GM19468 (cell line): ENCODE data around the gene CIRBP.

Experiments used
- ATAC-seq: cut with Tn5 transposase; IDR thresholded peaks from one replicate; pipeline ENCODE4 v1.9.1; 2021; ENCODE audit warnings: mild to moderate bottlenecking, moderate library complexity, moderate number of reproducible peaks; ENCODE audit not compliant: unreplicated experiment; ENCODE audit errors: extremely low read depth

CIRBP gene

DNA sequence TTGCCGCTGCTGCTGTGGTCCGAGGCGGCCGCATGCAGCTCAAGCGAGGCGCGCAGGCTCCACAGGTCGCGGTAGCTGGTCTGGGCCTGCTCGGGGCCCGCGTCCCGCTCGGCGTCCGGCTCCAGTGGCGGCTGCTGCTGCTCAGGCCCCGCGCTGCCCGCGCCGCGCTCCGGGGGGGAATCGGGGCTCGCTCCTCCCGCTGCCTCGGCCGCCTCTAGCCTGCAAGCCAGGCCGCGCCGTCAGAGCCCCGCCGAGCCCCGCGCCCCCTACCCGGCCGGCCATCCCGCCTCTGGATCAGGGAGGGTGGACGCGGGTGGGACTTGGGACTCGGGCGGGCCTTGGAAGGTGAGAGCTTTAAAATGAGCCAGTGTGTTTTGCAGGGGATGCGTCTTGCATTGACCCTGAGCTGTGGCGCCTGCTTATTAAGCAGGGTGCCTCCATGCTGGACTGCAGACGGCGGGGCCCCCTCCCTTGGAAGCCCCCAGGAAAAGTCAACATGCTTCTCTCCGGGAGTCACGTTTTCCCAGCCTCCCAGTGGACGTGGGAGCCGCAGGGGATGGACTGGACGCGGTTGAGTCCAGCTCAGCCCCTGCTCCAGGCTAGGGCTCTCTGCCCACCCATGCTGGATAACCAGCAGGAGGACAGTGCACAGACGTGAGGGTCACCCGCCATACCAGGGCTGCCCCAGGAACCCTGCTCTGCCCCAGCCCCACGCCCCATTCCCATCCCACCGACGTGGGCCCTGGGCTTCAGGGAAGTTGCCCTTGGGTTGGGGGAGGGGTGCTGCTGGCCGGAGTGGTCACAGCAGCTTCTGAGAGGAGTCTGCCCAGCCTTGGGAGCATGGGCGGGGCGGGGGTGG lies 39.0 kb upstream of the CIRBP start:
- no peak for ATAC-seq

DNA sequence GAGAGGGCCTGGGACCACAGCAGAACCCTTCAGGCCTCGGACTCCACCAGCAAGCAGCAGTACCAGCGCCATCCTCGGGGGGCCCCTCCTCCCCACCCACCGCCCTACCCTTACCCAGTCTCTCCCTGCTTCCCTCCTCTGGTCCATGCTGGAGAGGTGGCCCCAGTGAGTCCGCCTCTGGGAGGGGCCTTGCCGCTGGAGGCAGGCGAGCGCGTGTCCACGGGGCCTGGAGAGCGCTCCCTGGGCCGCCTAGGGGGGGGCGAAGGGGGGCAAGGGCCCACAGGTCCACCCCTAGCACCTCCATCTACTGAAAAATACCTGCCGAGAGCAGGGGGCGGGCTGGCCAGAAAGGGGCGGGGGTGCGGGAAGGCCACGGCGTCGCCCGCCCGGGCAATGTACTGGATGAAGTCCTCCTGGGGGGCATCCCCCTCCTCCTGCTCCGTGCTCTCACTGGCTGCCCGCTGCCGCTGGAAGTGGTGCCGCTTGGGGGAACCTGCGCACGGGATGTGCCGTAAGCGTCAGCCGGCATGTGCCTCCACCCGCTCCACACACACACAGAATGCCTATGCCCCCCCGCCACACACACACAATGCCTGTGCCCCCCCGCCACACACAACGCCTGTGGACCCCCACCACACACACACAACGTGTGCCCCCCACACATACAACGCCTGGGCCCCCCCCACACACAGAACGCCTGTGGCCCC lies 38.2 kb upstream of the CIRBP start:
- no peak for ATAC-seq

DNA sequence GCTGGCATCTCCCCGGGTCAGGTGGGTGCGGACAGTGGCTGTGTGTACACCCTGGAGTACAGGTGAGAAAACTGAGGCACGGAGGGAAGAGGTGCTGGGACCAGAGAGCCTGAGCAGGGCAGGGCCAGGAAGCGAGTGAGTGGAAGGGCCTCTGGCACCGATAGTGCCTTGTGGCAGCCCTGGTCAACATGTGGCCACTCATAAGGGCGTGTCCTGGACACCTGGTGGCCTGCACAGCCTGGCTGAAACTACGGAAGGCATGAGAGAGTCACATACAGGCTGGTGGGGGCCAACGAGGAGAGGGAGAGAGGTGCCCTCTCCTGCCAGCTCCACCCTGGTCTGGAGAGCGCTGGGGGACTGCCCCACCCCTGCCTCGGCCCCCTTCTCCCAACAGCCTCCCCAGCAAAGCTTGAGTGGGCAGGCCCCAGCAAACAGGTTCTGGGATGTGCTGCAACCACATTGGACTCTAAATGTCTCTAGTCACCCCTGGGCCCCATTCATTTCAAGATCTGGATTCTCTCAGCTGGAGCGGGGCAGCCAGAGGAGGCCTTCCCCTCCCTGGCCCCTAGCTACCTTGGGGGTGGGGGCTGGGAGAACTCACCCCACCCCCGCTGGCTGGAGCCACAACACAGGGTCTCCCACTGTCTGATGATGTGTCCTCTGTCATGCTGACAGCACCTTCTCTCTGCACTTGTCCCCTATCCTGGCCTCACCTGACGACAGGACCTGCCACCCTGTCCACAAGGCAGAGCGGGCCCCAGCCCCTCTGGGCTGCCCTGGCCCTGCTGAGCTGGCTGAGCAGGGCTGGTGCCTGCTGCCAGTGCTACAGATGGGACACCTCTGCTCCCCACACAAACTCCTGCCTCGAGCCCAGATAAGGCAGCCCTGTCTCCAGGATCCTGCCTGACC lies 37.1 kb upstream of the CIRBP start:
- no peak for ATAC-seq

DNA sequence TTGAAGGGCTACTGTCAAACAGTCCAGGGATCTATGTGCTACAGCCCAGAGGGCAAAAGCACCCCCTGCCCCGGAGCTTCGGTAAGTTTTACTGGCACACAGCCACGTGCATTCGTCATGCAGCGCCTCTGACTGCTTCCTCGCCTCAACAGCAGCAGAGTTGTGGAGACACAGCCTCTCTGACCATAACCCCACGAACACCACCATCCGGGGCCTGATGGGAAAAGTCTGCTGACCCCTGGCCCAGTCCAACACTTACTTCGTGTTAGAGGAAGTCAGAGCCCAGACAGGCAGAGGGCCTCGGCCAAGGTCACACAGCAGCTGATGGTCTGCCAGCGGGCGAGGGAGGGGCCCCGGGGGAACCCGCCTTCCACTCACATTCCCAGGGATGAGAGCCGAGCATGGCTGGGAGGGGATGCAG lies 36.5 kb upstream of the CIRBP start:
- ATAC-seq, result no peak

DNA sequence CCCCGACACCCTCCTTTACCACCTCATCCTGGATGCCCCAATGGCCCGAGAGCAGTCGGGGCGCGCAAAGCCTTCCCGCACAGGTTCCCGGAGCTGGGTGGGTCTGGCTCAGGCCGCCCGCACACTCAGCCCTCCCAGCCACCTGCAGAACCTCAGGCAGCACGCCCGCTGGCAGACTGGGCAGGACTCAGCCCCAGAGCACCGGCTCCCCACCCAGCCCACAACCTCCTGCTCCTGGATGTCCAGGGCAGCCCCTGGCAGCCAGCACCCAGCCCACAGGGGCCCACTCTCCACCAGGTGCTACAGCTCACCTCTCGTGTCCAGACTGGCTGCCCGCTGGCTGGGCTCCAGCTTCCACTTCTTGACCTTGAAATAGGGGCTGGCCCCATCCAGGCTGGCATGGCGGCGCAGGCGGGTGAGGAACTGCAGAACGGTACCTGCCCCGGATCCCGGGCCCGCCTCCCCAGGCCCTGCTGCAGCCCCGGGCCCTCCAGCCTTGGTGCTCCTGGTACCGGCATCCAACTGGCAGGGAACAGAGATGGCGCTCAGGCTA lies 35.9 kb upstream of the CIRBP start:
- no peak for ATAC-seq

DNA sequence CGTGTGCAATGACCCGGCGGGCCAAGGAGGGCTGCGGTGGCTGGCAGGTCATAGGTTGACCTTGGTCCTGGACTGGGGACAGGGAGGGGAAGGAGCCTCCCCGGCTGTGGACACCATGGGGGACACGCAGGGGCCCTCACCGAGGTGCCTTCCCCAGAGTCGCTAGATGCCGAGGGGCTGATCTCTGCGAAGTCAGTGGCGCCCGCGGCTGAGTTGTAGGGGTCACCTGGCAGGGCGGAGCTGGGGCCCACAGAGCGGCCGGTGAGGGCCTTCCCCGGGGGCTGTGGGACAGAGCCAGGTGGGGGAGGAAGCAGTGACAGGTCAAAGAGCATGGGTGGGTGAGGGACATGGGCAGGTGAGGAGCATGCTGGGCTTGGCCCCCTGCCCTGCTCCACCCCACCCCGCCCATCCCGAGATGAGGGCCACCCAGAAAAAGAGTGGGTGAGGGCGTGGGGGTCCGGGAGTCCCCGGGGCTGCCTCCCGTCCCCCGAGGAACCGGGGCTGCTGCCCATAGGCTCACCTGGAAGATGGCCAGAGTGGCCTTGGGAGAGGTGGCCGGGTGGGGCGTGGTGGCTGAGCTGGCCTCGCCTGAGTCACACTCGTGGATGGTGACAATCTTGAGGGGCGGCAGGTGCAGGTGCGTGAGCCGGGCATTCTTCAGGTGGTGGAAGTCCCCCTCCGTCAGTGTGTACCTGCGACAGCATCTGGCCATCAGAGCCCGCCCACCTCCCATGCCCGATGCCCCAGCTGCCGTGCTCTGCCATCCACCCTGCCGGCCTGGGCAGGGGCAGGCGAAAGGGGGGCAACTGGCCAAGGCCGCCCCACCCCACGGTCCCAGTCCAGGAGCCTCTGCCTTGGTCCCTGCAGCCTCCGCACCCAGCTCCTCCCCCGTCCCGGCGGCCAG lies 34.8 kb upstream of the CIRBP start:
- ATAC-seq, result no peak

DNA sequence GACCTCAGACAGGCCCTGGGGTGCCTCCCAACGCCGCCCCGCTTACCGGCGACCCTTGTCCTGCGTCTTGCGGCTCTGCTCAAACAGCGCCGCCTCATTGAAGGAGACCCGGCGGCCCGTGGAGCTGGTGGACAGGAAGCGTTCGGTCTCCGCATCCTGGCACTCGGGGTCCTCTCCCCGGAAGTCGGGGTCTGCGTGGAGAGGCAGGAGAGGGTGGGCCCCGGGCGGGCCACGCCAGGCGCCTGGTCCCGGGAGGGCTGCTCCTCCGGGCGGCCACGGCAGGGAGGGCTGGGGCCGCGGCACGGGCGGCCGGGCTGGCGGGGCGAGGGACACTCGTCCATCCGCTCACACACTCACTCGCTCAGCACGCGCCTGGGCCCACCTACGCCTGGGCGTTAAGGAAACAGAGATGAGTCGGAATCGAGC lies 34.2 kb upstream of the CIRBP start:
- no peak for ATAC-seq

DNA sequence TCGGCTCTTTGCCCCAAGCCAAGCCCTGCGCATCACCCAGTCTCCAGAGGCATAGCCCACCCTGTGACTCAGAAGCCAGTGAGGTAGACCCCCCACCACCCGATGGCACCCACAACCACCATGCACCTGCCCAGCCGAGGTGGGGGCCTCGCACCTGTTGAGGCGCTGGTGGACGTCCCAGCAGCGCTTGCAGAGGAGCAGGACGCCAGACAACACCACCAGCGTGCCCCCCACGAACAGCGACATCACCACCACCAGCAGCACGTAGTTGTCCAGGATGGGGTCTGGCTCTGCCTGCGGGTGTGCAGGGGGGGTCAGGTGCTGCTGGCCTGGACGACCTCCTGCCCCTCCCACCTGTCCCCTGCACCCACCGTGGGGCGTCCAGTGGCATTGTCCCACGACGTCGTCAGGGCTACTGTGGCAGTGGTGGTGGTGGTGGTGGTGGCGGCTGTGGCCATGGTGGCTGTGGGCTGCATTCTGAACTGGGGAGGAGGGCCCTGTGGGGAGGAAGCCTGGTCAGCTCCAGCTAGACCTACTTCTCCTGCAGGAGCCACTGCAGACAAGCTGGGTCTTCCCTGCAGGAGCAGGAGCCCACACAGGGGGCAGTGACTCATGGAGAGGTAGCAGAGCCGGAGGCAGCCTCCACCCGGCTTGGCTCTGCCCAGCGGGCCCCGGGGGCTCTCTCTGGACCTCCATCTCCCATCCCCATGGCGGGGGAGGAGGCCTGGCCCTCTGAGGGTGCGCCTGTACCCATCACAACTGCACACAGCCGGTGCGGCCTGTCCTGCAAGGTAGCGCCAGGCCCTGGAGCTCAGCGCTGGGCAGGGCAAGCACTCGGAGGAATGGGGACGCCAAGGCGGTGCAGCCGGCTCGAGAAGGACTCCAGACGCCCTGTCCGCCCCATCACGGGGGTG lies 33.2 kb upstream of the CIRBP start:
- ATAC-seq, result no peak

DNA sequence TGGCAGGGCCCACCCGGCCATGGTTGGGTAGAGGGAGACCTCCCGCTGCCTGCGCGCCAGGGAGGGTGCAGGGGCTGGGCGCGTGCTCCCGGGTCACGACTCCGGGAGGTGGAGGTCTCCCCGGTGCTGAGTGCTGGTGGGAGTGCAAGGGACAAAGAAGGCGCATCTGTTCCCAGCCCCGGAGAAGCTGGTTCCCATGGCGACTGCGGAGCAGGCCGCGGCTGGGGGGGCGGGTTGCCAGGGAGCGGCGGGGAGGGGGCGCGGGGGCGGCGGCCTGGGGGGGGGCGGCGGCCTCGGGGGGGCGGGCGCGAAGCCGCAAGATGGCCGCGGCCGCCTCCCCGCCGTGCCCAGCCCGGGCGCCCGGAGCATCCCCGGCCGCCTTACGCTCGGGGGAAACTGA lies 32.6 kb upstream of the CIRBP start:
- no peak for ATAC-seq

DNA sequence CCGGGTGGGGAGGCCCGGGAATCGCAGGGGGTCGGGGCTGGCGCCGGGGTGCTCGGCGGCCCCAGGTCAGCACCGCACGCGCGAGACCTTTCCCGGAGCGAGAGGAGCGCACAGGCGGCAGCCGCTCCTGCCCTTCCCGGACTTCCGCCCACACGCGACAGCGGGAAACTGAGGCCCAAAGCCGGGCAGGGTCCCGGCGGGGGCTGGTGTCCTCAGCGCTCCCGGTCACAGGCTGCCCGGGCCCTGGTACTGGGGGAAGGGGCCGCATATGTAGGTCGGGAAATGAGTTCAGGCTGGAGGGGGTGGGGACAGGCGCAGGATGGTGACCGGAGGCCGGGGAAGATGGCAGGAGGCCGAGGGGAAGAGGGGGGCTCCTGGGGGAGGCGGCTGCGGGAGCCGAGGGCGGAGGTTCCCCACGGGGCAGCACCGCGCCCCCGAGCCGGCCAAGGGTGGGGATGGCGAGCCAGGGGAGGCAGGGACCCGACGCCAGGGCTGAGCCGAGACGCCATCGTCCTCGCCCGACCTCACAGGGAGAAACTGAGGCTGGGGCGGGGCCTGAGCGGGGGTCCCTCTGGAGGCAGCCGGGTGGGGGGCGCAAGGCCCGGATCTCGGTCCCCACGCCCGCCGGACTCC lies 32.0 kb upstream of the CIRBP start:
- ATAC-seq, result no peak

DNA sequence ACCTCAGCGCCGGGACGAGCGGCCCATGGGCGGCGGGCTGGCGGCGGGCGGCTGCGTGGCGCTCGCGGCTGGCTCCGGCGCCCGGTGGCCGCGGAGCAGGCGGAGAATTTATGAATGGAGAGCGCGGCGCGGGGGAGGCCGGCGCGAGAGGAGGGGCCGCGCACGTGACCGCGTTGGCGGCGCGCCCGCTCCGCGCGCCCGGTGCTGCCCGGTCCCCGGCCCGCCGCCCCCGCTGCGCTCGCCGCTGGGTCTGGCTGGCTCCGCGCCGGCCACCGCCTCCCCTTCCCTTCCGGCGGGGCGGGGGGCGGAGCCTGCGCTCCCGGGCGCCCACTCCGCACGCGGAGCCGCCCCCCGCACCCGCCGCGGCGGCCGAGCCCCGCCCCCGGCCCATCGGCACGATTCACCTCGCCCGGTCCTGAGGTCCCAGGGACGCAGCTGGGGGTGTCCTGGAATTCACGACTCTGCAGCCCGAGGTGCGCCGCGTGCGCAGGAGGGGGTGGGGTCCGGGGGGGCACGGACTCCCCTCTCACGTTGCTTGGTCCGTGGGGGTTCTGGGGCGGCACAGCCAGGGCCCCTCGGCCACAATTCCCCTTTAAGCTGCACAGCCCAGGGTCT lies 31.3 kb upstream of the CIRBP start, which contains the start of gene CBARP:
Gene CBARP (minus strand): TSS at position 252 of the 615 bp plus-strand sequence. CDS start 1,905 bp downstream, outside the sequence.
- ATAC-seq, result no peak

DNA sequence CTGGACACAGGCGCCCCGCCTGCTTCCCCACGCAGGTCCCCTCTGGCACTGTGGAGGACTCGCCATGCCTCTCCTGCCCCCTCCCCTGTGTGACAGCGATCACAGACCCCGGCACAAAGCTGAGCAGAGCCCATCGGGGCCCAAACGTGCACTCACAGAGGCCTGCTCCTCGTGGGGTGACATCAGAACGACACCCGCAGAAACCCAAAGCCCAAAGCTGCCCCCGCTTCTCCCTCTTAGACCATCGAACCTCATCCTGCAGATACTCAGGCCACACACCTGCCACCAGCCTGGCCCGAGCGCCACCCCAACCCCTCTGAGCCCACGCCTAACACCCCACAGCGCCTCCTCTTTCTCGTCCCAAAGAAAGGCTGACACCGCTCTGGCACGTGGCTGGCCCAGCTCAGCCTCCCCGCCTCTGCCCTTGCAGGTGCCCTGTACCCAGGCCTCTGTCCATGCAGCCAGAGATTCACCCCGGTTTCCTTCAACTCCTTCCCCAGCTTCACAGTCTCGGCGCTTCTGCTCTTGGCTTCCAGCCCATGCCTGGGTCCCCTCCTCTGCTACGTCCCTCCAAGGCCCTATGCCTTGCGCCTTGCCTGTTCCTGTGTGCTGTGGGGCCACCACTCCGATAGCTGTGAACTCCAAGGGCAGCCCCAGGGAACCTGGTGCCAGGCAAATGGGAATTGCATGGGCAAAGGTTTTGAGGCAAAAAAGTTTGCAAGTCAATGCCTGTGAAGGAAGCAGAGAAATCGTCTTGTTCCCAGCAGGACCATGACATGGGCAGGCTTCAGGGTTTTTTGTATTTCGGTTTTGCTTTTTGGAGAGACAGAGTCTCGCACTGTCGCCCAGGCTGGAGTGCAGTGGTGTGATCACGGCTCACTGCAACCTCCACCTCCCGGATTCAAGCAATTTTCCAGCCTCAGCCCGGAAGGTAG lies 30.5 kb upstream of the CIRBP start:
- no peak for ATAC-seq

DNA sequence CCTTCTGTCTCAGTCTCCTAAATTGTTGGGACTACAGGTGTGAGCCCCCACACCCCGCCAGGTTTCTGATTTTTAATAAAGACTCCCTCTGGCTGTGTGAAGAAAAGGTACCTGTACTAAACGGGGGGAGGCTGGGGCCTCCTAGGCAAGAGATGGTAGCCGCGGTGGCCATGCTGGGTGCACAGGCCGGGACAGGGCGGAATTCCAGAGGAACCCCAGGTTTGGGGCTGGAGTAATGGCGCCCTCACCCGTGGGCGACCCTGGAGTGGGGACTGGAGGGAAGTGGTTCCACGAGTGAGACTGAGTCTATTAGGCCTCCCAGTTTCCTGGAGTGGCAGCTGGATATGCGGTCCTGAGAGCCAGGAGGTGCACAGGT lies 29.7 kb upstream of the CIRBP start:
- no peak for ATAC-seq

DNA sequence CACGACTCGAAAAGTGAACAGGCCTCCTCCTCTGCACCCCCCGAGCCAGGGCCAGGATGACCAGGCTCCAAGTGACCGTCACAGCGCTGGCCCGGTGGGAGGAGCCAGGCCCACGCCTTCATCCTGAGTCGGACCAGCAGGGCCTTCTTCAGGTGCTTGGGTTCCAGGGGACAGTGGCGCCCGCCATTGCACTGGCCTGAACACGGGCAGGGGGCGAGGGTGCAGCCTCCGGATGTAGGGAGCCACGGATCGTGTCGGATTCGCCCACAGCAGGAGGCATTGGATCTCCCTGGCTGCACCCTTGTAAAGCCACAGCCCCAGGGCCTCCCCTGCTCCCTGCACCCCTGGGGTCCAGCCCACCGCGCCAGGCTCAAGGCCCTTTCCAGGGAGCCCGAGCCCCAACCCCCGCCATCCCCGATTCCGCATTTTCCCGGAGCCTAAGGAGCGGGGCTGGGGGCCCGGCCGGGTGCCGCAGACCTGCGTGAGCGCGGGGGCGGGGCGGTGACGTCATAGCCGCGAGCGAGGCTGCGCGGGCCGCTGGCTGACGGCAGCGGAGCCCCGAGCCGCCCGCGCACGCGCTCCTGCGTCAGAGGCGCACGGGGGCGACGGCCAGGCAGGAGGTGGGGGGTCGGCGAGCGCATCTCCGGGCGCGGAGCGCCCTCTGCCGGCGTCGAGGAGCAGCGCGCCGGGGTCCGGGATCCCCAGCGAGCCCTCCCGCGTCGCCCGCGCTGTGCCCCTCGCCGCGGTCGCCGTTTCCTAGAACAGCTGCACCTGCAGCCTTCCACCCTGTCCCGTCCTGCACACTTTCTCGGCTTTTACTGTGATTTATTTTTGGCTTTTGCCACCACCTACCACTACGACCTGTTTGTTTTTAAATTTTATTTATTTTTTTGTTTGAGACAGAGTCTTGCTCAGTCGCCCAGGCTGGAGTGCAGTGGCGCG lies 29.1 kb upstream of the CIRBP start:
- no peak for ATAC-seq

DNA sequence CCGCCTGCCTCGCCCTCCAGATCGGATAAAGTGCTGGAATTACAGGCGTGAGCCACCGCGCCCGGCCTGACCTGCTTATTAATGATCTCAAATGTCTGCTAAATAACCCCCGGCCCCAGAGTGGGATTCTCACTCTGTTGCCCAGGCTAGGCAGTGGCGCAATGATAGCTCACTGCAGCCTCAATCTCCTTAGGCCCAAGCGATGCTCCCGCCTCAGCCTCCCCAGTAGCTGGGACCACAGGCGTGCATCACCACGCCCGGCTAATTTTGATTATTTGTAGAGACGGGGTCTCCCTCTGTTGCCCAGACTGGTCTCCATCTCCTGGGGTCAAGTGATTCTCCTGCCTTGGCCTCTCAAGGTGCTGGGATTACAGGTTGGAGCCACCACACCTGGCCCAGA lies 28.2 kb upstream of the CIRBP start:
- no peak for ATAC-seq
